Adipose tissue (tissue), 3 donors: ENCODE data around the gene TANC1. TPM values are rescaled to one million over a fixed set of nuclear protein-coding genes. Genes with fewer than 3 reads are reported as not detected.
"Not testable (repeated sequence)": the region's sequence is repeated elsewhere in the genome, so short reads cannot be mapped to it uniquely, and the experiment has no call there.

ENCODE experiments used
- H3K27ac ChIP-seq: one replicate; pipeline ENCODE4 v1.5.1; 2013; ENCODE audit warnings: low read depth, low read length
- WGBS, 3 donors: extraction: QIAGEN DNeasy Blood & Tissue Kit; methylation state at CpG; one replicate each; pipeline ENCODE4 v1.1.7; 2013; 5-methylcytosine and 5-hydroxymethylcytosine counted together
- polyA plus RNA-seq, 3 donors: library from polyadenylated mRNA; stranded (reverse); fragments of 200-250 nt; gene quantifications; one replicate each; pipeline ENCODE4 v1.2.3, GENCODE V29; 2013
- donor health status: healthy with polysubstance abuse.
- donor health status: Bipolar disorder and iron deficiency.
- donor health status: healthy.

TANC1 gene
- polyA plus RNA-seq, 3 donors, result 4.9 to 10.1 (median 8.4) TPM

GRCh38 chr2:159139216-159139933, 170.9 kb downstream of the TANC1 start:
- H3K27ac ChIP-seq, result no peak overlapping the region
- 67 to 68% (median 68%) methylated on average over 5 of the region's 5 CpGs for WGBS, 3 donors

DNA sequence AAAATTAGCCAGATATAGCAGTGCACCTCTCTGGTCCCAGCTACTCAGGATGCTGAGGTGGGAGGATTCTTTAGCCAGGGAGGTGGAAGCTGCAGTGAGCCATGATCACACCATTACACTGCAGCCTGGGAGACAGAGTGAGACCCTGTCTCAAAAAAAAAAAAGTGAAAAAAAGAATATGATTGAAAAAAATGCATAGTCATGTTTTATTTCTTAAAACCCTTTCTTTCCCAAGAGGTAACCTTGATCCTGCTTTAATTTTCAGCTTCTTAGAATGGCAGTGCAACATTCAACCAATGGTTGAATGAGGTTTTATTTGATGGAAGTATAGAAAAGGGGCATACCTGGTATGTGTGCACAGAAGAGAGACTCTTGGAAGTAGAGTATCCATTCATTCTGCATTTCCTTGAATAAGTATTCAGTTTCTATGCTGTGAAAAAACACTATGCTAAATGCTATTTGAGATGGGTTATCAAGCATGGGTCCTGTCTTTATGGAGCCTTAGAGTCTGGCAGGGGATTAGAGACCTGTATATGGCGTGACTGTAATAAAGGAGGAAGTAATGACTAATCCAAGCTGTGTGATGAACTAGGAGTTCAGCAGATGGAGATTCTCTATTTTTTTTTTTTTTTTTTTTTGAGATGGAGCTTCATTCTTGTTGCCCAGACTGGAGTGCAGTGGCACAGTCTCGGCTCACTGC, 171.8 kb downstream of the TANC1 start:
- H3K27ac ChIP-seq, result no peak overlapping the region
- 71 to 91% (median 82%) methylated on average over 2 of the region's 2 CpGs for WGBS, 3 donors

- 91 to 100% (median 96%) methylated on average over 4 of the region's 4 CpGs for WGBS, 3 donors
- H3K27ac ChIP-seq, result not testable (repeated sequence)
Observed at GRCh38 chr2:159140821-159141220, 172.4 kb downstream of the TANC1 start.

DNA sequence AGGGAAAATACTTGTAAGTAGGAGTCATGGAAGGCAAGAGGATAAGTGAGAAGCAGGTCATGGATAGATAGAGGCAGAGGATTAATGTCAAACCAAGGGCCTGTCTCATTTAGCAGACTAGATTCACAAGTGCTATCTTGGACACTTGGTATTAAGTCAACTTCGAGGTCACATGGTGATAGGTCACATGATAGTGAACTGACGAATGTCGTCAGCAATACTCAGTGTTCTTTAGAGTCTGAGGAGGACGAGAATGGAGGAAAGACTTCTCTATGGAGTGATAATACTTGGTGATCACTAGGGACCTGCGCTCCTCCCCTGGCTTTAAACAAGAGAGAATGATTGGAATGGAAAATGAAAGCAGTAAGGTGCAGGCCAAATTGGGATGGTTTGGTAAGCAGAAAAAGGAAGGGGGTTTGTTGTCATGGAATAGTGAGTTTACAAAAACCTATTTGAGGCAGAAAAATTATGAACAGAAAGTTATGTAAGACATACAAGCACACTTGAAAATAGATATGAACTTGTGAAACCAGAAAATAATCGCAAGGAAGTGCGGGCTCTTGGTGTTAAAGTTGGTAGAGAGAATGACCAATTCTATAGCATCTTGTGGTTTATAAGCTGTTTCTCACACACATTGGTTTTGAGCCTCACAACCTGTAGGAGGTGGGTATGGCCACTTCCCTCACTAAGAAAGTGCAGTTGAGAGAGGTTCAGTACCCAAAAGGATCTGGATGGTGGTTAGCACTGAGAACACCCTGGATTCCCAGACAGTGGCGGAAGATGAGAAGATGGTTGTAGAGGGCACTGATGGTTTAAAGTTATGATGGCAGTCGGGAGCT, 176.6 kb downstream of the TANC1 start:
- WGBS, 3 donors, result 90 to 93% (median 93%) methylated on average over 9 of the region's 9 CpGs

DNA sequence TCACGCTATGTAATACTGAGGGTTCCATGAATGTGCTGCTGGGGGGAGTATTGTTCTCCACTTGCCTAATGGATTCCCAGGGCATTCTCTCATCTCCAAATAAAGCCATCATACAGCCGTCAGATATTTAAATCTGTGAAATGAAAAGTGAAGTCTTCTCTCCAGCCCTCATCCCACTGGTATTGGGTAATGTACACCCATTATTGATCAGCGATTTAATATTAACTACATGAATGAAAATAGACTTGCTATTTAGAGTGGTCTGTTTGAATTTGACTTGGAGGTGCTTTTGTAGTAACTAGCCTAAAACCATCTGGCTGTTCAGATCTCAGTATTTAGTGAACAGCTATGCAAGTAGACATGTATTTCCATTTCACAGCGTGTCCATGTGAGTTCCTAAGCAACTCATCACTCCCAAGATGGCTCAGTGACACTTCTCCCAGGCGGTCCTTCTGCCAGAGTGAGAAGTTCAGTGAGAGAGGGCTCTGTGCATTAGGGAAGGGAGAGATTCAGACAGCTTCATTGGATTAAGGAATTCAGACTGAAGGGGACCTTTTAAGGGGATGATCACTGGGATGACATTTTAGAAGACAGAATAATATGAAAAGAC, 177.4 kb downstream of the TANC1 start:
- 75 to 95% (median 93%) methylated on average over 5 of the region's 5 CpGs for WGBS, 3 donors
- H3K27ac ChIP-seq, result no peak overlapping the region

More for the DNA sequence above, 176.6 kb downstream of the TANC1 start:
- no peak overlapping the region for H3K27ac ChIP-seq

DNA sequence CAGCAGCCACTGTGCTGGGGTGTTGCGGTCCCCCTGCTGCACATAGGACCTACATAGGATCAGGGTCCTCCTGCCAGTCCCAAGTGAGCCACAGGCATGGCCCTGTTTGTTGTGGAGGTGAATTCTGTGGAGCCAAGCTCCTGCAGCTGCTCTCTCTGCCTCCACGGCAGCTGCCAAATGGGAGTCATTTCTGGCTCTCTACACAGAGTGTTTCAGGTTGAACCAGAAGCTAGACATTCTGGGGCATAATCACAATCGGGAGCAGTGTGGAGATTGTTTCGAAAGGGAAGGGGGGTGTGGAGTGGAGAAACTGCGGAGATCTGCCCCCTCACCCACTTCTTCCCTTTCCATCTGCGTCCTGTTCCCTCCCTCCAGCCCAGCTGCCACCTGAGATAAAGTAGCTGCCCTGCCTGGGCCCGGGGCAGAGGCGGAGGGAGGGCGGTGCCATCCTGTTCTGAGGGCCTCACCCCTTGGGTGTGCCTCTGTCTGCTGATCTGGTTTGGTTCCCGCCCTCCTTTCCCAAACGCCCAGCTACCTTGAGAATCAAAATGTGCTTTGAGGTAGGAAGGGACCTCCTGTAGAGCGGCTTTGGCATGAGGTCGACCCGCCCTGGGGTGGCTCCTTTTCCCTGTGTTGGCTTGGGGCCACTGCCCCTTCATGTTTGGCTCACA, 178.7 kb downstream of the TANC1 start:
- H3K27ac ChIP-seq, result no peak overlapping the region
- 23 to 37% (median 30%) methylated on average over 14 of the region's 14 CpGs for WGBS, 3 donors

- no peak overlapping the region for H3K27ac ChIP-seq
- 49 to 75% (median 59%) methylated on average over 3 of the region's 3 CpGs for WGBS, 3 donors
Observed at GRCh38 chr2:159147690-159148089, 179.2 kb downstream of the TANC1 start.

- 76 to 92% (median 87%) methylated on average over 8 of the region's 8 CpGs for WGBS, 3 donors
- H3K27ac ChIP-seq, result no peak overlapping the region
Observed at GRCh38 chr2:159148901-159149300, 180.5 kb downstream of the TANC1 start.

DNA sequence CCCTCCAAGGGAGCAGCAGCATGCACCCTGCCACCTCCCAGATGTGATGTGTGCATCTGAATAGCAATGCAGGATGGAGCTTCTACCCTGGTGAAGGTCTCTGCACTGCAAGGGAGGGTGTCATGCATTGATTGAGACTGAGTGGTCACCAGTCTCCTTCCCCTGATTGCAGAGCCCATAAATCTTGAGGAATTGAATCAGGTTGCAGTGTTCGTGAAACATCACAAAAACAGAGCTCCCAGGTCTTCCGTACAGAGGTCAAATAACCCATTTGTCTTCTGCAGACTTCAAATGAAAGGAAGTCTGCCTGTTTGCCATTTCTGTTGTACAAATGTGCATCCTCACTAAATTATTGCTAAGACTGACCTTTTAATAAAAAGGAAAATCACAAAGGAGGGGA, 181.3 kb downstream of the TANC1 start:
- 56 to 71% (median 64%) methylated on average over 2 of the region's 2 CpGs for WGBS, 3 donors
- no peak overlapping the region for H3K27ac ChIP-seq

- WGBS, 3 donors, result 42 to 50% (median 49%) methylated on average over 8 of the region's 8 CpGs
- H3K27ac ChIP-seq, result no peak overlapping the region
Observed at GRCh38 chr2:159150280-159150746, 181.9 kb downstream of the TANC1 start.

DNA sequence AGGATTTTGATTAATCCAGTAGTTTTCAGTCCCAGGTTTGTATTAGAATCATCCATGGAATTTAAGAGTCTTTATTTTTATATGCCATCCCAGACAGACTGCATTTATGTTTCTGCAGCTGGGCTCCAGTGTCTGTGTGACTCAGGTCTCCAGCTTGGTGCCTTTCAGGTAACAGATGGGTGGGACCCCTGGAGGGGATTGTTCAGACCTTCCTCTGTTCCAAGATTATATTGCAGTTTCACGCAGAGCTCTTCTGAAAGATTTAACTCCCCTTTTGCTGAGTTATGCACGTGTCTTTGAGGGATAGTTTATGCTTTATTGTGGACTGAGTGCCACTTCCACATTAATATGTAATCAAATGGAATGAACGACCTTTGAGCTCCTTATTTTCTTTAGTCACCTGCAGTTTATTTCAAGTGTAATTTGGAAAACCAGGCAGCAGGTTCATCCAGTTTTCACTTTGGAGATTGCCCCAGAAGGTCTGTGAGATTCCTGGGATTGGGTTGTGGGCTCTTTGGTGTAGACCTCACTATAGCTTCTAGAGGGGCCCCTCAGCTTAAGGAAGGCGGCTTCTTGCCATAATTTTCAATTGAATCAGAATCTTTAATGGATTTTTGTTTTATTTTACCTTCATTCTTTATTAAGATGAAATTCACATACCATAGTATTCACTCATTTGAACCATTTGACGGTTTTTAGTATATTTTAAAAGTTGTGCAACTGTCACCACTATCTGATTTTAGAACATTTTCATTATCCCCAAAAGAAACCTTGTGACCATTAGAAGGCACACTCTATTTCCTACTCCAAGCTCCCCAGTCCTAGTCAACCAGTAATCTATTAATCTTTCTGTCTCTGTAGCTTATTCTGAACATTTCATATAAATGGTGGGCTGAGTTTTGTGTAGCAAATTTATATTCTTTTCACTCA, 183.0 kb downstream of the TANC1 start:
- H3K27ac ChIP-seq, result no peak overlapping the region
- WGBS, 3 donors, result 38 to 92% (median 86%) methylated on average over 5 of the region's 5 CpGs

DNA sequence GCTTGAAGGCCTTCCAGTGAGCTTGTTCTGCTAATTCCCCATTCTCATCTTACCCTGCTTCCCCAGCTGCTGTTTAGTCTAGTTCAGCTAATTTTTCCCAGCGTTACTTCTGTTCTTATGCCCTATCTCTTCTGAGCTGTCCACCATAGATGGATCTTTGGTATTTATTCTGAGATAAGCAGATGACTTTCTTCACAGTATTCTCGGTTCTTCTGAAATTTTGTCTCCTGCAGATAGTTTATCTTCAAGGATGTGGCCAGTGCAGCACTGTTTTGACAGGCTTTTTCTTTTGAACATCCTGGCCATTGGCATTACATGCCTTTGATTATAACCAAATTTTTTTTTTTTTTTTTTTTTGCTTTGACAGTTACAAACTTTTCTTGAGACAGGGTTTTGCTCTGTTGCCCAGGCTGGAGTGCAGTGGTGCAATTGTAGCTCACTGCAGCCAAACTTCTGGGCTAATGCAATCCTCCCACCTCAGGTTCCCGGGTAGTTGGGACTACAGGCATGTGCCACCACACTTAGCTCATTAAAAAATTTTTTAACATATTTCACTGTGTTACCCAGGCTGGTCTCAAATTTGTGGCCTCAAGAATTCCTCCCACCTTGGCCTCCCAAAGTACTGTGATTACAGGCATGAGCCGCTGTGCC, 183.8 kb downstream of the TANC1 start:
- no peak overlapping the region for H3K27ac ChIP-seq
- 55 to 80% (median 79%) methylated on average over 4 of the region's 4 CpGs for WGBS, 3 donors

GRCh38 chr2:159153063-159153462, 184.6 kb downstream of the TANC1 start:
- 67 to 73% (median 68%) methylated on average over 4 of the region's 4 CpGs for WGBS, 3 donors
- no peak overlapping the region for H3K27ac ChIP-seq

- H3K27ac ChIP-seq, result no peak overlapping the region
- WGBS, 3 donors, result 45 to 62% (median 57%) methylated on average over 4 of the region's 4 CpGs
Observed at GRCh38 chr2:159153463-159153862, 185.0 kb downstream of the TANC1 start.

- no peak overlapping the region for H3K27ac ChIP-seq
- WGBS, 3 donors, result 78 to 86% (median 81%) methylated on average over 2 of the region's 2 CpGs
Observed at GRCh38 chr2:159153951-159154350, 185.5 kb downstream of the TANC1 start.

DNA sequence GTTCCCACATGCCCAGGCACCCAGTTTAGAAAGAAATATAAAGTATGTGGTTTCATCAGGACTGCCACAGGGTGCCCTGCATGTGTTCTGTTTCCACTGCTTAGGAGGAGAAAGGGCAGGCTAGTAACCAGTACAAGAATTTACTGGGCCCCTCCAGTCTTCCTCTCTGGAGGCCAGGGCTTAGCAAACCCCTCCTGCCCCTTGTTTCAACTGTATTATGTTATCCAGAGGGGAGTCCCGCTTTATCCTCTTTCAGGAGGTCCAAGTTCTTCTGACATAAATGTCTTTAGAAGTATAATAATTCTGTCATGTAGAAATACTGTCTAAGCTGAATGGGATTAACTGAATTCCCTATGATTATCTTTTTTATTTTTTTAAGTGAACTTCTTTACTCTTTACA, 185.9 kb downstream of the TANC1 start:
- no peak overlapping the region for H3K27ac ChIP-seq

GRCh38 chr2:159155320-159155719, 186.9 kb downstream of the TANC1 start:
- no peak overlapping the region for H3K27ac ChIP-seq
- WGBS, 3 donors, result 32 to 89% (median 86%) methylated on average over 6 of the region's 6 CpGs

More for the DNA sequence above, 185.9 kb downstream of the TANC1 start:
- WGBS, 3 donors, result 93 to 97% (median 96%) methylated on average over 1 of the region's 1 CpG
